K562 (cell line): ENCODE data around the gene C4orf54. TPM values are rescaled to one million over a fixed set of nuclear protein-coding genes. Genes with fewer than 3 reads are reported as not detected.

Source experiments
- ATAC-seq: fragments of 200-7000 bp; cut with Tn5 transposase; 3 replicates; pipeline ENCODE4 v1.9.1; 2020; ENCODE audit warnings: moderate library complexity
- BruUV-seq: library from RNA; stranded (reverse); fragments of 400-500 nt; replicated peaks from 2 replicates; lab custom pipeline; 2021; lab: Mats Ljungman, UMichigan
- CTCF ChIA-PET: fragments of 300-600 bp; formaldehyde crosslinking; extraction: SDS; loops from one replicate; lab custom pipeline; 2021; ENCODE audit warnings: low intra/inter-chr PET ratio; lab: Yijun Ruan, JAX
- POLR2A ChIA-PET: fragments of 300-600, 350-650 bp; sonication (Branson Sonifier 250); formaldehyde crosslinking; extraction: SDS; loops from one replicate; lab custom pipeline; 2021; ENCODE audit warnings: antibody characterized with exemption, inconsistent platforms; lab: Yijun Ruan, JAX
- DNase-seq, 4 experiments: peaks; one replicate each; pipeline versions ENCODE4 v3.0.0 to v3.0.0-alpha.2; 2011 to 2018; ENCODE audit warnings: low spot score in 3 of 4, mixed read lengths in 3 of 4; ENCODE audit errors: extremely low read depth in 1 of 4
- FAIRE-seq: peaks from 2 replicates; lab custom pipeline; 2011; peaks lifted over from hg19 to GRCh38; lab: Jason Lieb, UNC
- H2AFZ ChIP-seq: 2 replicates; pipeline ENCODE4 v1.6.0; 2011; ENCODE audit warnings: low read depth, low read length, control low read depth, inconsistent platforms
- H3K27ac ChIP-seq: fragments of 200-600 bp; 3 replicates; pipeline ENCODE4 v1.8.0; 2011; ENCODE audit warnings: low read depth, mild to moderate bottlenecking, control low read depth, inconsistent platforms, low read length, moderate library complexity, mixed read lengths; ENCODE audit errors: extremely low read depth
- H3K27me3 ChIP-seq, 2 experiments: fragments of 300-600 bp in 1 of 2; 2 replicates in 1 of 2; 3 replicates in 1 of 2; pipeline versions ENCODE4 v1.6.0 to v1.8.0; 2011; ENCODE audit warnings: inconsistent platforms in 2 of 2, low read length in 2 of 2, mild to moderate bottlenecking in 1 of 2, mixed read lengths in 1 of 2, moderate library complexity in 1 of 2; ENCODE audit not compliant: control insufficient read depth in 2 of 2, insufficient read depth in 2 of 2
- H3K36me3 ChIP-seq: fragments of 300-600 bp; 3 replicates; pipeline ENCODE4 v1.8.0; 2011; ENCODE audit warnings: mild to moderate bottlenecking, low read length, inconsistent platforms; ENCODE audit not compliant: control insufficient read depth, insufficient read depth
- H3K4me1 ChIP-seq, 2 experiments: fragments of 200-600 bp in 1 of 2; replicated peaks in 1 of 2; 2 replicates in 1 of 2; 3 replicates in 1 of 2; pipeline versions ENCODE4 v1.5.1 to v1.8.0; 2011; ENCODE audit warnings: inconsistent platforms in 2 of 2, low read length in 2 of 2, mild to moderate bottlenecking in 1 of 2, mixed read lengths in 1 of 2, moderate library complexity in 1 of 2; ENCODE audit not compliant: control insufficient read depth in 2 of 2, insufficient read depth in 2 of 2
- H3K4me2 ChIP-seq: 2 replicates; pipeline ENCODE4 v1.6.1; 2011; ENCODE audit warnings: low read length, control low read depth, inconsistent platforms, mixed read lengths; ENCODE audit not compliant: insufficient read depth
- H3K4me3 ChIP-seq: fragments of 200-600 bp; sonication (generic), shearing (Covaris generic); 2 replicates; pipeline ENCODE4 v1.5.1; 2016; ENCODE audit warnings: control low read depth, inconsistent platforms
- H3K79me2 ChIP-seq: fragments of 200-600 bp; 3 replicates; pipeline ENCODE4 v1.8.0; 2011; ENCODE audit warnings: low read length, inconsistent platforms; ENCODE audit not compliant: control insufficient read depth, insufficient read depth
- H3K9ac ChIP-seq, 2 experiments: 2 replicates each; pipeline versions ENCODE4 v1.6.0 to v1.6.1; 2011; ENCODE audit warnings: low read depth in 2 of 2, low read length in 2 of 2, control low read depth in 1 of 2, inconsistent platforms in 1 of 2, mild to moderate bottlenecking in 1 of 2, mixed read lengths in 1 of 2; ENCODE audit not compliant: insufficient read depth in 1 of 2
- H3K9me1 ChIP-seq: one replicate; pipeline ENCODE4 v1.6.0; 2011; ENCODE audit warnings: inconsistent platforms, mild to moderate bottlenecking, low read length, moderate library complexity; ENCODE audit not compliant: control insufficient read depth, insufficient read depth
- H3K9me3 ChIP-seq: replicated peaks from 2 replicates; pipeline ENCODE4 v1.5.1; 2011; ENCODE audit warnings: low read depth, low read length, inconsistent platforms; ENCODE audit not compliant: control insufficient read depth, insufficient read depth
- H4K20me1 ChIP-seq: replicated peaks from 2 replicates; pipeline ENCODE4 v1.6.1; 2011; ENCODE audit warnings: low read length, inconsistent platforms, mixed read lengths; ENCODE audit not compliant: control insufficient read depth, insufficient read depth
- ATF4 ChIP-seq: fragments of 450-650 bp; formaldehyde crosslinking; IDR thresholded peaks from 2 replicates; pipeline ENCODE4 v1.4.0; 2022; ENCODE audit warnings: mild to moderate bottlenecking, moderate library complexity
- CTBP1 ChIP-seq: fragments of 450-650 bp; IDR thresholded peaks from 2 replicates; pipeline ENCODE4 v1.6.1; 2016; ENCODE audit warnings: borderline replicate concordance
- GATA2 ChIP-seq: sonication (generic); formaldehyde crosslinking; IDR thresholded peaks from 2 replicates; pipeline ENCODE4 v1.4.0; 2020; ENCODE audit warnings: mild to moderate bottlenecking, missing genetic modification reagents
- HDAC3 ChIP-seq: fragments of 450-650 bp; IDR thresholded peaks from 2 replicates; pipeline ENCODE4 v1.6.1; 2018; ENCODE audit warnings: borderline replicate concordance, mild to moderate bottlenecking, moderate library complexity; ENCODE audit not compliant: partially characterized antibody
- KDM1A ChIP-seq, 2 experiments: fragments of 450-650 bp; IDR thresholded peaks; 2 replicates each; pipeline ENCODE4 v1.6.1; 2016; ENCODE audit warnings: mild to moderate bottlenecking in 2 of 2
- KDM2B ChIP-seq: fragments of 250-450 bp; sonication (Bioruptor Pico); IDR thresholded peaks from 2 replicates; pipeline ENCODE4 v1.8.0; 2021; ENCODE audit warnings: mild to moderate bottlenecking, moderate library complexity
- MECOM ChIP-seq: fragments of 250-450 bp; sonication (Bioruptor Pico); IDR thresholded peaks from 2 replicates; pipeline ENCODE4 v1.8.0; 2022; ENCODE audit warnings: inconsistent platforms
- MTA2 ChIP-seq: fragments of 450-650 bp; IDR thresholded peaks from 2 replicates; pipeline ENCODE4 v1.6.1; 2016; ENCODE audit warnings: low read depth
- NR2C1 ChIP-seq, 2 experiments: fragments of 450-650 bp; IDR thresholded peaks; 2 replicates each; pipeline ENCODE4 v1.6.1; 2017; ENCODE audit warnings: mild to moderate bottlenecking in 2 of 2, antibody characterized with exemption in 1 of 2, inconsistent platforms in 1 of 2, missing compliant biosample characterization in 1 of 2, missing genetic modification characterization in 1 of 2
- NR3C1 ChIP-seq: sonication (generic); formaldehyde crosslinking; IDR thresholded peaks from 2 replicates; pipeline ENCODE4 v1.8.1; 2022; ENCODE audit warnings: missing genetic modification reagents
- PML ChIP-seq: IDR thresholded peaks from 2 replicates; pipeline ENCODE4 v1.6.1; 2012; ENCODE audit warnings: low read length, inconsistent platforms
- PRPF4 ChIP-seq: fragments of 200-400 bp; formaldehyde crosslinking; IDR thresholded peaks from one replicate; pipeline ENCODE4 v1.6.1; 2017; ENCODE audit warnings: low read length, low read depth, mild to moderate bottlenecking; ENCODE audit not compliant: insufficient read depth, poor library complexity, severe bottlenecking
- PYGO2 ChIP-seq: fragments of 450-650 bp; IDR thresholded peaks from 2 replicates; pipeline ENCODE4 v1.6.1; 2016; ENCODE audit warnings: mild to moderate bottlenecking, missing genetic modification characterization, moderate library complexity, missing compliant biosample characterization
- SMARCA4 ChIP-seq: fragments of 450-650 bp; IDR thresholded peaks from 2 replicates; pipeline ENCODE4 v1.6.1; 2016
- SMARCE1 ChIP-seq: fragments of 450-650 bp; IDR thresholded peaks from 2 replicates; pipeline ENCODE4 v1.7.1; 2016; ENCODE audit warnings: mild to moderate bottlenecking
- STAT5B ChIP-seq: fragments of 250-450 bp; sonication (Bioruptor Pico); IDR thresholded peaks from 2 replicates; pipeline ENCODE4 v1.8.0; 2021; ENCODE audit warnings: mild to moderate bottlenecking, inconsistent platforms
- TAF1 ChIP-seq: IDR thresholded peaks from 2 replicates; pipeline ENCODE4 v1.6.1; 2011; ENCODE audit warnings: mild to moderate bottlenecking, low read length, moderate library complexity; ENCODE audit not compliant: insufficient read depth, control insufficient read depth, severe bottlenecking; ENCODE audit errors: extremely low read depth
- TEAD2 ChIP-seq: fragments of 450-650 bp; IDR thresholded peaks from 2 replicates; pipeline ENCODE4 v1.6.1; 2016; ENCODE audit warnings: missing genetic modification characterization, control low read depth, missing compliant biosample characterization
- TRIM28 ChIP-seq: fragments of 450-650 bp; IDR thresholded peaks from 2 replicates; pipeline ENCODE4 v1.6.1; 2017
- YBX1 ChIP-seq: fragments of 450-650 bp; IDR thresholded peaks from 2 replicates; pipeline ENCODE4 v1.7.1; 2016; ENCODE audit warnings: mild to moderate bottlenecking
- ZNF124 ChIP-seq: sonication (generic); formaldehyde crosslinking; IDR thresholded peaks from 2 replicates; pipeline ENCODE4 v1.8.1; 2022; ENCODE audit warnings: missing genetic modification reagents
- ZNF212 ChIP-seq: fragments of 450-650 bp; formaldehyde crosslinking; IDR thresholded peaks from 2 replicates; pipeline ENCODE4 v1.4.0; 2020; ENCODE audit warnings: mild to moderate bottlenecking
- ZNF384 ChIP-seq: IDR thresholded peaks from 2 replicates; pipeline ENCODE4 v1.6.1; 2012; ENCODE audit warnings: low read depth, low read length, improper control_type of control experiment
- WGBS: fragments of 100-300 bp; shearing (Covaris generic); methylation state at CpG from one replicate; pipeline ENCODE4 v1.1.6; 2016; ENCODE audit warnings: low coverage, mixed read lengths; ENCODE audit not compliant: insufficient coverage; ENCODE audit errors: missing lambda C conversion rate; 5-methylcytosine and 5-hydroxymethylcytosine counted together
- in situ Hi-C: fragments of 300-500 bp; cut with MboI; formaldehyde crosslinking; loops from 4 replicates; pipeline ENCODE4 v1.15.0; 2018; ENCODE audit warnings: inconsistent platforms, mixed read lengths
- intact Hi-C: fragments of 100-400 bp; cut with micrococcal nuclease; formaldehyde crosslinking; loops from 2 replicates; pipeline ENCODE4 v1.14.2; 2022
- polyA plus RNA-seq, 8 experiments: library from polyadenylated mRNA; depleted of rRNA in 4 of 8; stranded (reverse) in 5 of 8; unstranded in 3 of 8; fragments of >200 nt; fragmentation: Nextera tagmentation in 2 of 8; fragmentation: Illumina TruSeq in 1 of 8; extraction: Ambion mirVana in 2 of 8; extraction: Trizol in 1 of 8; gene quantifications; 2 replicates each; pipeline versions ENCODE4 v1.2.1 to v1.2.3, GENCODE V29; 2011 to 2014; ENCODE audit warnings: inconsistent platforms in 1 of 8, missing spikeins in 1 of 8
- total RNA-seq, 7 experiments: library from RNA; depleted of rRNA in 6 of 7; stranded (reverse); fragments of >200 nt in 6 of 7; fragmentation: Illumina TruSeq in 2 of 7; extraction: Trizol in 2 of 7; gene quantifications; 2 replicates each; pipeline versions ENCODE4 v1.2.1 to v1.2.3, GENCODE V29; 2011 to 2021; ENCODE audit warnings: low replicate concordance in 1 of 7
- TF ChIP-seq, protein P1 (sequence below): fragments of 450-650 bp; IDR thresholded peaks from 2 replicates; pipeline ENCODE4 v1.6.1; 2016; ENCODE audit warnings: low read depth, mild to moderate bottlenecking, moderate library complexity

The C4orf54 gene
- total and polyA plus RNA-seq, 9 of the 15 experiments (the other 6 are each of a cell fraction or from before 2014, with no cell fraction given) = not detected

DNA sequence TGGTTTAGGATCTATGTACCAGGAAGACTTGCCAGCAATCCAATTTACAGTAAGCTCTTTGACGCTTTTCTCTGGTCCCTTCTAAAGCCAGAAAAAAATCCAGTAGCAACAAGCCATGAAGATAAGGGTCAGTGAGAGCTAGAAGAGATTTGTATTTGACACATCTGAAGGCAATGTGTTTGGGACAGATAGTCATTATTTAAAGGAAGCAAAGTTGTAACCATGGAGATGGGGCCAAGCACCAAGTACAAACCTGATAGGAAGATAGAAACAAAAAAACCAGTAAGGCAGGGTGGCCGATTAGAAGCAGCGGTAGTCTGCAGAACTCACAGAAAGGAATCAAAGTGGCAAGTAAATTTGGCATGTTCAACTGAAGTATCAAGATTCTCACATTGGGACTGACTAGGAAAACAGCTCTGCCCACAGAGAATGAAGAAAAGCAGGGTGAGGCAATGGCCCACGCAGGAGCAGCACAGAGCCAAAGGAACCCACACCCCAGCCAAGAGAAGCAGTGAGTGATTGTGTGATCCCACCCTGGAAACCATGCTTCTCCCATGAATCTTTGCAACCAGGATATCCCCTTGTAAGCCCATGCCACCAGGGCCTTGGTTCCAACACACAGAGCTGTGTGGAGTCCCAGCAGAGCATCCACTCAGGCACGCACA is 12.9 kb upstream of the C4orf54 start:
- Histone ChIP-seq H4K20me1 (no peaks in the 10 kb centered on the region), H3K27ac (no peak overlapping the region), H3K9me3 (no peaks in the 10 kb centered on the region), H3K79me2 (no peaks in the 10 kb centered on the region), H3K27me3 (peaks cover 0 to 2% of the 10 kb centered on the region in 2 experiments; a peak in 1 of 5 replicates), H2AFZ (no peak overlapping the region), H3K9ac (no peak overlapping the region), H3K4me1 (no peaks in the 10 kb centered on the region; a peak in 1 of 5 replicates), H3K36me3 (no peaks in the 10 kb centered on the region), H3K4me2 (no peak overlapping the region), H3K9me1 (no peaks in the 10 kb centered on the region), H3K4me3 (no peak overlapping the region)
- peak in 3 of 4 experiments; percentile 17 to 53 (median 21) for DNase-seq
- in situ Hi-C loops (no loop called here), intact Hi-C loops (no loop called here)
- WGBS = 0% methylated on average over 4 of the region's 5 CpGs
- ATAC-seq = peak; percentile 60
- no TSS peak for BruUV-seq
- ChIA-PET POLR2A (interaction anchor here (1.1 kb wide), 1 partner anchor 10 kb away, joined by 4 read pairs; no protein-coding TSS in a partner anchor), CTCF (interaction anchor here (0.6 kb wide), 1 partner anchor 214 kb away, joined by 4 read pairs; no protein-coding TSS in a partner anchor)
- no peak for FAIRE-seq
- TF ChIP-seq ZNF384 (peak; percentile 64), KDM2B (no peak), SMARCA4 (peak; percentile 71; the same call in 1 of the 2 replicates), ZNF212 (CRISPR knock-in tag) (no peak), MTA2 (peak; percentile 79), KDM1A (IDR thresholded peaks at IDR 0.05) (peak; percentile 94 to 96), SMARCE1 (peak; percentile 56; the same call in 1 of the 2 replicates), GATA2 (CRISPR knock-in tag) (peak; percentile 53; the same call in 1 of the 2 replicates), PRPF4 (no peak), NR2C1 (IDR thresholded peaks at IDR 0.05) (no peak), NR2C1 (tag; IDR thresholded peaks at IDR 0.05) (no peak), PYGO2 (tag) (peak; percentile 83), ATF4 (CRISPR knock-in tag) (no peak), TRIM28 (no peak), MECOM (CRISPR knock-in tag) (no peak), CTBP1 (no peak), TEAD2 (tag) (no peak), ZNF124 (CRISPR knock-in tag) (no peak), PML (peak; percentile 69; the same call in 1 of the 2 replicates), NR3C1 (no peak), TAF1 (no peak), HDAC3 (peak; percentile 19), STAT5B (CRISPR knock-in tag) (no peak), YBX1 (no peak)
- TF ChIP-seq, protein P1, sequence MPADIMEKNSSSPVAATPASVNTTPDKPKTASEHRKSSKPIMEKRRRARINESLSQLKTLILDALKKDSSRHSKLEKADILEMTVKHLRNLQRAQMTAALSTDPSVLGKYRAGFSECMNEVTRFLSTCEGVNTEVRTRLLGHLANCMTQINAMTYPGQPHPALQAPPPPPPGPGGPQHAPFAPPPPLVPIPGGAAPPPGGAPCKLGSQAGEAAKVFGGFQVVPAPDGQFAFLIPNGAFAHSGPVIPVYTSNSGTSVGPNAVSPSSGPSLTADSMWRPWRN = 0 out of 2 replicates have a peak, but pooled peaks have one; percentile 26
